GM19468 (cell line): ENCODE data around the gene KLC1.
"Not testable (repeated sequence)": the region's sequence is repeated elsewhere in the genome, so short reads cannot be mapped to it uniquely, and the experiment has no call there.

Experiments used
- ATAC-seq: cut with Tn5 transposase; IDR thresholded peaks from one replicate; pipeline ENCODE4 v1.9.1; 2021; ENCODE audit warnings: mild to moderate bottlenecking, moderate library complexity, moderate number of reproducible peaks; ENCODE audit not compliant: unreplicated experiment; ENCODE audit errors: extremely low read depth

Gene KLC1

DNA sequence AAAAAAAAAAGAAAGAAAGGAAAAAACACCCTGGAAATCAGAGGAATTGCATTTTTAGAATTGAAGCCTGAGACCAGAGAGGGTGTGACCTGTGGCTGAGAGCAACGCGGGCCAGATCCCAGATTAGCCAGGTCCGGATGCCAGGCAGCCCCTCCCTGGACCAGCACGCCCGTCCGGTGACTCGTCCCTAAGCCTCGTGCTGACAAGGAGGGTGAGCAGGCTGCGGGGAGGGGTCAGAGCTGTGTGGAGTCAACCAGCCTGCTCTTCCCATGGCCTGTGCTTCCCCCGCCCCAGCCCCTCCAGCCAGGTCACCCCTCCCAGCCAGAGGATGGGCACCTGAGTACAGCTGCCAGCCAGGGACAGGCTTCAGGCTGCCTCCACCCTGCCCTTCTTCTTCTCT, 4.2 kb upstream of the KLC1 start:
- ATAC-seq, result no peak

DNA sequence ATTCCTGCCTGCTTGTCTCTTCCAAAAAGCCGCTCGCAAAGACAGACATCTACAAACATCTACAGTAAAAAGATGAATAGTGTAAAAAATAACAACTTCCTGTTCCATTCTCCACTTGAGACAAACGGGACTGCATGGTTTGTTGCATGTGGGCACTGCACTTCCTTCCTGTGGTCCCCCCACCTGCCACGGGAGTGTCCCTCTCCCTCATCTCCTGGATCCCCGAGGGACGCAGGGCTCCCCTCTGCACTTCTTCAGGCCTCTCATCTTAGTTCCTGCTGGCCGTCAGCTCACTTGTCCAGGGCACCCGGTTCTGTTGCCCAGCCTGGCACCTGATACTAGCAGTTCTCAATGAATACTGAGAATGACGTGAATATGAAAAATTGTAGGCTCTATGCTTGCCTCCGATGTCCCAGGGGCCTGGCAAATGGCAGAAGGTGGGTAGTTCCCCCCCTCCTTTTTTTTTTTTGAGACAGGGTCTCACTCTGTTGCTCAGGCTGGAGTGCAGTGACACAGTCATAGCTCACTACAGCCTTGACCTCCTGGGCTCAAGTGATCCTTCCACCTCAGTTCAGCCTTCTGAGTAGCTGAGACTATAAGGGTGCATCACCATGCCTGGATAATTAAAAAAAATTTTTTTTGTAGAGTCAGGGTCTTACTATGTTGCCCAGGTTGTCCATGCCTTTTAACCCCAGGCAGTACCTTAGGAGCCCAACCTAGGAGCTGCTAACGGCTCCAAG, 3.5 kb upstream of the KLC1 start:
- no peak for ATAC-seq

GRCh38 chr14:103626146-103626850, 2.7 kb upstream of the KLC1 start:
- no peak for ATAC-seq

GRCh38 chr14:103627073-103628025, 1.7 kb upstream of the KLC1 start:
- ATAC-seq, result no peak

- no peak for ATAC-seq
Observed at GRCh38 chr14:103628221-103628683, 759 bp upstream of the KLC1 start.

- ATAC-seq, result no peak
Observed at GRCh38 chr14:103629503-103630121, 601 bp downstream of the KLC1 start.

- ATAC-seq, result no peak
Observed at GRCh38 chr14:103630364-103631108, 1.5 kb downstream of the KLC1 start.

GRCh38 chr14:103633391-103633790, 4.4 kb downstream of the KLC1 start:
- ATAC-seq, result no peak

DNA sequence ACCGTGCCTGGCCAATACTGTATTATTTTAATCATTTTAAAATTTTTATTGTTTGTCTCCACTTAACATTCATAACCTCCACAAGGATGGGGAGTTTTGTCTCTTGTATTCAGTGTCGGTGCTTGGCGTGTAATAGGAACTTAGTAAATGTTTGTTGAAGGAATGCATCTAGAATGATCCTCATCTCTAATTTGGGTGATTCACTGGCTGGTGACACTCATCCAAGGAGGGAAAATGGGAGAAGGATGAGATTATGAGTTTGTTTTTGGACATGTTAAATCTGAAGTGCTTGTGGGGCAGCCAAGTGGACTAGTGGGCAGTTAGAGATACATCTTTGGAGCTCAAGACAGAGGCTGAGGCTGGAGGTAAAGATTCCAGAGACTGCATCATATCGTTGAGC, 5.1 kb downstream of the KLC1 start:
- ATAC-seq, result no peak

GRCh38 chr14:103638594-103638993, 9.6 kb downstream of the KLC1 start:
- no peak for ATAC-seq

DNA sequence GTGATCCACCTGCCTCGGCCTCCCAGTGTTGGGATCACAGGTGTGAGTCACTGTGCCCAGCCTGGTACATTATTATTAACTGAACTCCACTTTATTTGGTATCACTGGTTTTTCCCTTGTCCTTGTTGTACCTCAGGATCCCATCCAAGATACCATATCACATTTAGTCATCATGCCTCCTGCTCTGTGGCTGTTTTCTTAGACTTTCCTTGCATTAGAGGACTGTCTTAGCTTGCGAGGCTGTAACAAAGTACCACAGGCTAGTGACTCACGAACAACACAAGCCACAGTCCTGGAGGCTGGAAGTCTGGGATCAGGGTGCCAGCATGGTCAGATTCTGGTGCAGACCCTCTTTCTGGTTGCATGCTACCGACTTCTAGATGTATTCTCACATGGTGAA, 12.2 kb downstream of the KLC1 start:
- ATAC-seq, result no peak

DNA sequence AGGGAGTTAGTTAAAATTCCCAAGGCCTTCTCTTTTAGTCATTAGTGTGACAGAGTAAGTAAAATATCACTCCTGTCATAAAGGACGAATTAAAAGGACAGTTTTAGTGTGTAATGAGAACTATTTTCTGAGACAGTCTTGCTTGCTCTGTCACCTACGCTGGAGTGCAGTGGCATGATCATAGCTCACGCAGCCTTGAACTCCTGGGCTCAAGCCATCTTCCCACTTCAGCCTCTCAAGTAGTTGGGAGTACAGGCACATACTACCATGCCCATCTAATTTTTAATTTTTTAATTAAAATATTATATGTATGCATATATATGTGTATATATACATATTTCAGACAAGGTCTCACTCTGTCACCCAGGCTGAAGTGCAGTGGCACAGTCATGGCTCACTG, 17.2 kb downstream of the KLC1 start:
- ATAC-seq, result no peak

- no peak for ATAC-seq
Observed at GRCh38 chr14:103649001-103649400, 20.0 kb downstream of the KLC1 start.

DNA sequence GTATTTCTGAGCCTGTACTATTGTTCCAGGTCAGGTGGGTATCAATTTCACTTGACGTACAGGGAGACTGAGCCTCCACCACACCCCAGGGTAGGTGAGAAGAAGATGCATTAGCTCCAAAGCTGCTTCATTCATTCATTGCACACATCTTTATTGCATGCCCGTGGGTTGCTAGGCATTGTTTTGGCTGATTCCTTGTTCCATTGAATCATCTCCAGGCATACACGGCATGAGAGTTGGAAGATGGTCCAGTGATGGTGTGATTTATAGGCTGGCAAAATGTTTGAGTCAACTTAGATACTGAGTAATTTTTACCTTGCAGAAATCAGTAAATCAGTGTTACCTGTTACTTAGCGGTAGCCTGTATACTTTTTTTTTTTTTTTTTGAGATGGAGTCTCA, 21.2 kb downstream of the KLC1 start:
- no peak for ATAC-seq

GRCh38 chr14:103651585-103651984, 22.6 kb downstream of the KLC1 start:
- no peak for ATAC-seq

DNA sequence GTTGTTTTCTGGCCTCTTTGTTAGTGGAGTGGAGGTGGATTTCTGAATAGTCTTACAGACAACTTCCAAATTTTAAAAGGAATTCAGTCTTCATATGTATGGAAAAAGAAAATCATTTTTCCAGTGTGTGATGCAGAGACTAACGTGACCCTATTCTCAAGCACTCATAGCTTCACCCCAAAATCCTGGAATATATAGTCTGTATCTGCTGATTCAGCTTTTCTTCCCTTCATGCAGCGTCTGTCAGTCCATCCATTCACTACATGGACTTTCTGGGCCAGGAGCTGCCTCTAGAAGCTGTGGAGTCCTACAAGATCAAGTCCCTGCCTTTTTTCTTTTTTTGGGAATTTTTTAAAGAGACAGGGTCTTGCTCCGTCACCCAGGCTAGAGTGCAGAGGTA, 23.8 kb downstream of the KLC1 start:
- no peak for ATAC-seq

GRCh38 chr14:103653336-103653735, 24.3 kb downstream of the KLC1 start:
- ATAC-seq, result not testable (repeated sequence)

- no peak for ATAC-seq
Observed at GRCh38 chr14:103653805-103654204, 24.8 kb downstream of the KLC1 start.

DNA sequence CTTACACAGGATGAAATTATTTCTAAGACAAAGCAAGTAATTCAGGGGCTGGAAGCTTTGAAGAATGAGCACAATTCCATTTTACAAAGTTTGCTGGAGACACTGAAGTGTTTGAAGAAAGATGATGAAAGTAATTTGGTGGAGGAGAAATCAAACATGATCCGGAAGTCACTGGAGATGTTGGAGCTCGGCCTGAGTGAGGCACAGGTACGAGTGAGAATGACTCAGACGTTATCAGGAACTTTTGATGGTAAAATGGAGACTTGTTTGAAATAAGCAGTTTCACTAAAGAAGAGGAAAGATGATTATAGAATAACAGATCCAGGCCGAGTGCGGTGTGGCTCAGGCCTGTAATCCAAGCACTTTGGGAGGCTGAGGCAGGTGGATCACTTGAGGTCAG, 25.6 kb downstream of the KLC1 start:
- no peak for ATAC-seq
